Mucosa of descending colon (tissue), 3 donors: ENCODE results near the gene KLF12. TPM values are rescaled to one million over a fixed set of nuclear protein-coding genes. Genes with fewer than 3 reads are reported as not detected.

Experiments
- ATAC-seq: fragments of 200-7000 bp; cut with Tn5 transposase; one replicate; pipeline ENCODE4 v1.9.1; 2020; ENCODE audit warnings: mild to moderate bottlenecking, moderate library complexity
- DNase-seq, 3 donors: peaks; one replicate each; pipeline ENCODE4 v3.0.0-alpha.2; 2020
- H3K36me3 ChIP-seq: fragments of 200-600 bp; one replicate; pipeline ENCODE4 v1.8.0; 2021; ENCODE audit warnings: low read depth, mild to moderate bottlenecking
- H3K4me1 ChIP-seq: fragments of 200-600 bp; one replicate; pipeline ENCODE4 v1.8.0; 2021; ENCODE audit warnings: low read depth, mild to moderate bottlenecking
- H3K4me3 ChIP-seq: fragments of 200-600 bp; one replicate; pipeline ENCODE4 v1.8.0; 2021; ENCODE audit warnings: mild to moderate bottlenecking
- H3K9me3 ChIP-seq: fragments of 200-600 bp; one replicate; pipeline ENCODE4 v1.8.0; 2021; ENCODE audit warnings: mild to moderate bottlenecking
- intact Hi-C, 2 donors: fragments of 100-400 bp; cut with DNase I in 1 of 2; cut with micrococcal nuclease in 1 of 2; formaldehyde crosslinking; loops; one replicate each; pipeline versions ENCODE4 v1.11.0 to v1.11.1; 2022; cut with DNase I, micrococcal nuclease
- total RNA-seq, 3 donors: library from RNA; stranded (reverse); fragmentation: NEBNext Ultra II Directional in 2 of 3; extraction: Animal tissue kit (Norgen Biotek cat#: 25700) in 2 of 3; gene quantifications; one replicate each; pipeline versions ENCODE4 v1.2.1 to v1.2.4, GENCODE V29; 2021 to 2023
- TF ChIP-seq, protein P1 (sequence below): fragments of 200-600 bp; IDR thresholded peaks from one replicate; pipeline ENCODE4 v1.8.0; 2022; ENCODE audit warnings: antibody characterized with exemption, mild to moderate bottlenecking
- donor health status: DM: no; HTN: no; CAD: no; lungs with moderate emphysema.
- donor health status: DM: no; HTN: no; CAD: no.
- donor health status: DM: no; HTN: yes; CAD: no.

KLF12 gene
- total RNA-seq, 3 donors from 2014 or later = 7.4 to 14.1 (median 10.5) TPM

DNA sequence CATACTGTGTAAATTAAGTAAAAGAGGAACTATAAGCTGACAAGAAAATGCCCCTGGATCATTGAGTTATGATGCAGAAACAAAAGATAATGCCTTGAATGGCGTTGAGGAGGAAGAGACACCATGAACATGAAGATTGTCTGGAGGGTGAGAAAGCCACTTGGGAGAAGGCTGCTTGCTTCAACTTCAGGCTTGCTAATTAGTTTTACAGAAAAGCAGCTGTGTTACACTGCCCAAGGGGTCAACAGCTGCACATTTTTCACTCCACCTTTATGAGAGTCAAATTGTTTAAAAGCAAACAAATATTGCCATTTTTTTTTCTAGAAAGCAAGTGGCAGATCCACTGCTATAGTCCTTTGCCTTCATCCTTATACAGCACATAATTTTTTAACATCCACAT, 35.5 kb upstream of the KLF12 start:
- no peaks in the 10 kb centered on the region for H3K36me3 ChIP-seq
- H3K9me3 ChIP-seq = no peaks in the 10 kb centered on the region
- H3K4me3 ChIP-seq = no peak overlapping the region
- DNase-seq (no peak), ATAC-seq (no peak)
- H3K4me1 ChIP-seq = no peaks in the 10 kb centered on the region
- intact Hi-C loops = no loop called here
- TF ChIP-seq, protein P1, sequence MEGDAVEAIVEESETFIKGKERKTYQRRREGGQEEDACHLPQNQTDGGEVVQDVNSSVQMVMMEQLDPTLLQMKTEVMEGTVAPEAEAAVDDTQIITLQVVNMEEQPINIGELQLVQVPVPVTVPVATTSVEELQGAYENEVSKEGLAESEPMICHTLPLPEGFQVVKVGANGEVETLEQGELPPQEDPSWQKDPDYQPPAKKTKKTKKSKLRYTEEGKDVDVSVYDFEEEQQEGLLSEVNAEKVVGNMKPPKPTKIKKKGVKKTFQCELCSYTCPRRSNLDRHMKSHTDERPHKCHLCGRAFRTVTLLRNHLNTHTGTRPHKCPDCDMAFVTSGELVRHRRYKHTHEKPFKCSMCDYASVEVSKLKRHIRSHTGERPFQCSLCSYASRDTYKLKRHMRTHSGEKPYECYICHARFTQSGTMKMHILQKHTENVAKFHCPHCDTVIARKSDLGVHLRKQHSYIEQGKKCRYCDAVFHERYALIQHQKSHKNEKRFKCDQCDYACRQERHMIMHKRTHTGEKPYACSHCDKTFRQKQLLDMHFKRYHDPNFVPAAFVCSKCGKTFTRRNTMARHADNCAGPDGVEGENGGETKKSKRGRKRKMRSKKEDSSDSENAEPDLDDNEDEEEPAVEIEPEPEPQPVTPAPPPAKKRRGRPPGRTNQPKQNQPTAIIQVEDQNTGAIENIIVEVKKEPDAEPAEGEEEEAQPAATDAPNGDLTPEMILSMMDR = no peak

DNA sequence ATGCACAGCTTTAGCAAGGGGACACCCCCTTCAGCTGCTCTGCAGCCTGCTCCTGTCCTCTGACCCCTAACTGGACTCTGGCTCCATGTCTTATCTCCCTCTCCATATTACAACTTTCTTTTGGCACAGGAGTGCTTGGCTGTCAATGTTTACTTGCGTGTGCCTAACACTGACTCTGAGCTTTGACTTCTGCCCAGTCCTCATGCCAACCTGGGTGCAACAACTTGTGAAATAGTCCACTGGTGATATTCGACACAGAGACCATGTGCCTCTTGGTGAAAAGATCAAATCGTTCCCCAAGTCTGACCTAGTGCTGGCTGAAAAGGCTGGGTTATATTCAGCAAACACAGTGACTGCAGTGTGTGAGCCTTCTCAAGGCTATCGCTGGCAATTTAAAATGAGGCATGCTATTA, 34.1 kb upstream of the KLF12 start:
- Histone ChIP-seq H3K36me3 (no peaks in the 10 kb centered on the region), H3K4me3 (no peak overlapping the region), H3K9me3 (no peaks in the 10 kb centered on the region), H3K4me1 (no peaks in the 10 kb centered on the region)
- intact Hi-C loops = no loop called here
- ATAC-seq = peak; percentile 65
- TF ChIP-seq, protein P1 = no peak
- peak in 1 of 3 donors; percentile 8 for DNase-seq

DNA sequence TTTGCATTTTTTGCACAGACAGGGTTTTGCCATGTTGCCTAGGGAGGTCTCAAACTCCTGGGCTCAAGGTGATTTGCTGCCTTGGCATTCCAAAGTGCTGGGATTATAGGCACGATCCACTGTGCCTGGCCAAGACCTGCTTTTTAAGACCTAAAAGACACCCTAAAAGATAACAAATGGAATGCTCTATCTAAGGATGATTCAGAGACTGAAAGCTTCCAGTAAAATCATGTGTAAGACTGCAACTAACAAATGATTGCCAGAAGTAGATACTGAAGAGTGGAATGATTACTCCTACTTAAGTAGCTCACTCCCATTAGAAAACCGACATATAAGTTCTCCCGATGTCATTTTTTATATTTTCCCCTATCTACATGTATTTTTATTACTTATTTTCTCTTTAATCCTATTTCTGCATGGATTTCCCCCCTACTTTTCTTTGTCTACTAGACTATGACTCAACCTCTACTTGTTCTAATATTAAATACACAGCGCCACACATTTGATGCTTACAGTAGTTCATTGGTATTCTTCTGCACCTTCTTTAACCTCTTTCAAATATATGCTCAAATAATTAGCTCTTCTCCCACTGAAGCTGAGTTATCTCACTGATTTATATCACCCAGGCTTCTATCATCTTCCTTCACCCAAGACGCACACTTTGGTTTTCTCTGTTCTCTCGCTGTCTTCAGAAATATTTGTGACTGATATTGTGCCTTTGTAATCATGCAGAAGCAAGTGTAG, 32.2 kb upstream of the KLF12 start:
- DNase-seq = no peak
- H3K4me1 ChIP-seq = no peaks in the 10 kb centered on the region
- H3K4me3 ChIP-seq = no peak overlapping the region
- TF ChIP-seq, protein P1 = no peak
- H3K9me3 ChIP-seq = no peaks in the 10 kb centered on the region
- intact Hi-C loops = no loop called here
- no peak for ATAC-seq
- no peaks in the 10 kb centered on the region for H3K36me3 ChIP-seq

DNA sequence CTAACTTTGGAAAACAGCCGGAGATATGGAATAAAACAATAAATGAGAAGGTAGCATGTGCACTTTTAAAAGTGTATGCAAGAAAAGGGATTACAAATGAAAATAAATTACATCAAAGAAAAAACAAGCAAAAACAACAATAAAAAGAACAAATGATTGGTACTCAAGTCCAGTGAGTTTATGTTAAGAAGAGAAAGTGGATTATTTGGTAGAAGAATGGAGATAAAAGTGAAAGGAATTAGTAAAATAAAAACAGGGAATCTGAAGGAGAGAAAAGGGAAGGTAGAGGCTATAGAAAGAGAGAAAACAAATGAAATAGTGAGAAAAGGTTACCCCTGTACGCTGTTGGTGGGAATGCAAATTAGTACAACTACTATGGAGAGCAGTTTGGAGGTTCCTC, 28.6 kb upstream of the KLF12 start:
- intact Hi-C loops = no loop called here
- Histone ChIP-seq H3K9me3 (no peaks in the 10 kb centered on the region), H3K4me3 (no peak overlapping the region), H3K36me3 (no peaks in the 10 kb centered on the region), H3K4me1 (no peaks in the 10 kb centered on the region)
- no peak for ATAC-seq
- TF ChIP-seq, protein P1 = no peak
- DNase-seq = no peak

DNA sequence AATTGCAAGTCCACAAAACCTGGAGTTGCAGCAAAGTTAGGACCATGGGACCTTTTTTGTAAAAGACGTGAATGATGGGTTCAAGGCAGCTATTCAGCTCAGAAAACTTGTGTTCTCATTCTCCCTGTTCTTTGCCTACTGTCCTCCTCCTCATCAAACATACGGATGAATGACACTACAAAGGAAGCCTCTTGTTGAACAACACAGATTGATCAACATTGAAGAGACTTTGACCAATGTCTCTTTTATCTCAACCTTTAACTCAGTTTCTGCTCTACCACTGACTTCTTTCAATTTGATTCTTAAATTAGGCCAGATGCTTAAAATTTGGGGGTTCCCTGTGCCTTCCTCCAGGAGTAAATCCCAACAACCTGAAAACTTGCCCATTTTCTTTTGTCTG, 27.9 kb upstream of the KLF12 start:
- no peak for ATAC-seq
- intact Hi-C loops = no loop called here
- no peak for DNase-seq
- H3K4me3 ChIP-seq = no peak overlapping the region
- H3K4me1 ChIP-seq = no peaks in the 10 kb centered on the region
- H3K36me3 ChIP-seq = no peaks in the 10 kb centered on the region
- no peaks in the 10 kb centered on the region for H3K9me3 ChIP-seq
- TF ChIP-seq, protein P1 = no peak
